ENCODE measurements around the gene VTCN1. TPM values are rescaled to one million over a fixed set of nuclear protein-coding genes. Genes with fewer than 3 reads are reported as not detected.

VTCN1 gene
- polyA plus RNA-seq, 1 donor from 2014 or later: 2.1 TPM

GRCh38 chr1:117138106-117138505, 72.6 kb downstream of the VTCN1 start:
- no peak overlapping the region for H3K9ac ChIP-seq (ENCODE audit: low read length)
- no peaks in the 10 kb centered on the region for H3K9me2 ChIP-seq (ENCODE audit: insufficient read depth, low read length)
- no peaks in the 10 kb centered on the region for H3K36me3 ChIP-seq (ENCODE audit: insufficient read depth, low read length)
- no peak overlapping the region for H3K4me2 ChIP-seq (ENCODE audit: low read length)
- H3K9me3 ChIP-seq (ENCODE audit: low read length): no peaks in the 10 kb centered on the region
- no peaks in the 10 kb centered on the region for H3K79me2 ChIP-seq (replicated peaks; ENCODE audit: insufficient read depth, low read length)
- no peak overlapping the region for H3K27ac ChIP-seq (ENCODE audit: low read length)
- no peak for TF ChIP-seq MXI1 (conservative IDR thresholded peaks at IDR 0.05; ENCODE audit: poor library complexity, severe bottlenecking)
- TF ChIP-seq POLR2AphosphoS5 (IDR thresholded peaks at IDR 0.05): no peak
- TF ChIP-seq TAF1 (IDR thresholded peaks at IDR 0.05; ENCODE audit: low read depth): no peak
- no peak for TF ChIP-seq EZH2 (IDR thresholded peaks at IDR 0.05; ENCODE audit: borderline replicate concordance, insufficient read depth, low read length, poor library complexity, severe bottlenecking)
- TF ChIP-seq RAD21 (conservative IDR thresholded peaks at IDR 0.05): no peak
- TF ChIP-seq EP300 (conservative IDR thresholded peaks at IDR 0.05; ENCODE audit: poor library complexity, severe bottlenecking): no peak
- H3K27me3 ChIP-seq (ENCODE audit: insufficient read depth, low read depth, low read length): no peaks in the 10 kb centered on the region
- H3K4me3 ChIP-seq (ENCODE audit: low read length): no peak overlapping the region
- no peak overlapping the region for H2AFZ ChIP-seq (ENCODE audit: low read depth, low read length)
- H4K20me1 ChIP-seq (ENCODE audit: insufficient read depth): no peaks in the 10 kb centered on the region
- no peaks in the 10 kb centered on the region for H3F3A ChIP-seq (ENCODE audit: insufficient read depth, low read length, poor library complexity, severe bottlenecking)

GRCh38 chr1:117137281-117137855, 73.4 kb downstream of the VTCN1 start:
- no peaks in the 10 kb centered on the region for H3F3A ChIP-seq (ENCODE audit: insufficient read depth, low read length, poor library complexity, severe bottlenecking)
- no peak overlapping the region for H3K9ac ChIP-seq (ENCODE audit: low read length)
- H3K79me2 ChIP-seq (replicated peaks; ENCODE audit: insufficient read depth, low read length): no peaks in the 10 kb centered on the region
- H3K9me3 ChIP-seq (ENCODE audit: low read length): no peaks in the 10 kb centered on the region
- H3K27ac ChIP-seq (ENCODE audit: low read length): no peak overlapping the region
- H3K4me3 ChIP-seq (ENCODE audit: low read length): no peak overlapping the region
- H2AFZ ChIP-seq (ENCODE audit: low read depth, low read length): no peak overlapping the region
- no peaks in the 10 kb centered on the region for H3K9me2 ChIP-seq (ENCODE audit: insufficient read depth, low read length)
- no peaks in the 10 kb centered on the region for H3K36me3 ChIP-seq (ENCODE audit: insufficient read depth, low read length)
- no peak for TF ChIP-seq MXI1 (conservative IDR thresholded peaks at IDR 0.05; ENCODE audit: poor library complexity, severe bottlenecking)
- TF ChIP-seq EP300 (conservative IDR thresholded peaks at IDR 0.05; ENCODE audit: poor library complexity, severe bottlenecking): no peak
- TF ChIP-seq REST (IDR thresholded peaks at IDR 0.05; ENCODE audit: borderline replicate concordance): no peak
- no peak for TF ChIP-seq SMC3 (conservative IDR thresholded peaks at IDR 0.05; ENCODE audit: poor library complexity)
- TF ChIP-seq RAD21 (conservative IDR thresholded peaks at IDR 0.05): no peak
- TF ChIP-seq POLR2AphosphoS5 (IDR thresholded peaks at IDR 0.05): no peak
- no peak for TF ChIP-seq CTCF (IDR thresholded peaks at IDR 0.05; ENCODE audit: poor library complexity, severe bottlenecking)
- no peak for TF ChIP-seq EZH2 (IDR thresholded peaks at IDR 0.05; ENCODE audit: borderline replicate concordance, insufficient read depth, low read length, poor library complexity, severe bottlenecking)
- TF ChIP-seq TAF1 (IDR thresholded peaks at IDR 0.05; ENCODE audit: low read depth): no peak
- H3K27me3 ChIP-seq (ENCODE audit: insufficient read depth, low read depth, low read length): no peaks in the 10 kb centered on the region
- H4K20me1 ChIP-seq (ENCODE audit: insufficient read depth): no peaks in the 10 kb centered on the region
- H3K4me2 ChIP-seq (ENCODE audit: low read length): no peak overlapping the region

All from neural cell (in vitro differentiated cells).